M059J (cell line): Measurements from ENCODE around the gene DPYSL3. TPM values are rescaled to one million over a fixed set of nuclear protein-coding genes. Genes with fewer than 3 reads are reported as not detected.

Experiments
- DNase-seq: peaks from one replicate; pipeline ENCODE4 v3.0.0-alpha.2; 2012; ENCODE audit warnings: low read depth
- total RNA-seq: library from RNA; depleted of rRNA; stranded (reverse); fragments of >200 nt; shearing (Covaris generic); gene quantifications from 2 replicates; pipeline ENCODE4 v1.2.3, GENCODE V29; 2014

DPYSL3 gene
- total RNA-seq, 1 experiment from 2014 or later = 88.2 TPM

DNA sequence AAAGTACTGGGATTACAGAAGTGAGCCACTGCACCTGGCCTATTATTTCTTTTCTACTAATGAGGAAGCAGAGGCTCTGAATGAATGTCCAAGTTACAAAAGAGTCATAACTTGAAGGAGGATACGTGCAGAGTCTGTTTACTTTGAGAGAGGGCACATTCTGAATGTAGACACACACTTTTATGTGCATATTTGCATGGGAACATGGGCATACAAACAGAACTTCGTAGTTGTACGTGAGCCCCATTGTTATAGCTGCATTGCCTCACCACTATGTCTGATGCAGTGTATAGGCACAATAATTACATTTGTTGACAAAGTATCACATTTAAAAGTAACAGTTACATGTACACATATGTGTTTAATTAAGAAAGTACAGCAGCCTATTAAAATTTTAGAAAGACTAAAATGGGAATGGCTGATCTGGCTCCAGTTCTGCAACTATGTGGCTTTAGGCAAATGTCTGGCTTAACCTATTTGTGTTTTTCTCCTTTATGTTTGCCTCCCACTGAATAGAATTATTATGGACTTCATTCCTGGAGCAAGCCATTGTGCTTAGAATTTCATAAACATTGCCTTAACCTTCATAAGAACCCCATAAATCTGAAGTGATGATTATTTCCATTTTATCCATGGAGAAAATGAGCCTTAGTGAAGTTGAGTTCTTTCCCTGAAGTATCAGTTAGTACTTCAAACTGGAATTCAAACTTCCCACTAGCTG, 3.0 kb upstream of the DPYSL3 start:
- no peak for DNase-seq

DNA sequence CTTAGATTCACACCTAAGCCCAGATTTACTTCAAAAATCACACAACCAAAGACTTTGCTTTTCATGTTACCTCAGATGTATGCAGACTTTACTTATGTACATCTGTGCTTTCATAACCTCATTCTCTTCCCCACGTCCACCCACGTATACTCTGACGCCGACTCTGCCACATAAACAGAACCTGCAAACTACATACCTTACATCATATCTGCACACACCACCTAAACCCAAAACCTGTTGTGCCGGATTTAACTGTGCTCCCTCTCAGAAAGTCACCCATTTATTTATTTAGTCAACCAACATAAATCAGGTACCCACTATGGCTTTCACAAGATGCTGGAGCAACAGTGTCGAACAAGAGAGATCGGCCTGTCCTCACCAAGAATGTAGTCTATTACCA, 1.0 kb upstream of the DPYSL3 start:
- no peak for DNase-seq

DNA sequence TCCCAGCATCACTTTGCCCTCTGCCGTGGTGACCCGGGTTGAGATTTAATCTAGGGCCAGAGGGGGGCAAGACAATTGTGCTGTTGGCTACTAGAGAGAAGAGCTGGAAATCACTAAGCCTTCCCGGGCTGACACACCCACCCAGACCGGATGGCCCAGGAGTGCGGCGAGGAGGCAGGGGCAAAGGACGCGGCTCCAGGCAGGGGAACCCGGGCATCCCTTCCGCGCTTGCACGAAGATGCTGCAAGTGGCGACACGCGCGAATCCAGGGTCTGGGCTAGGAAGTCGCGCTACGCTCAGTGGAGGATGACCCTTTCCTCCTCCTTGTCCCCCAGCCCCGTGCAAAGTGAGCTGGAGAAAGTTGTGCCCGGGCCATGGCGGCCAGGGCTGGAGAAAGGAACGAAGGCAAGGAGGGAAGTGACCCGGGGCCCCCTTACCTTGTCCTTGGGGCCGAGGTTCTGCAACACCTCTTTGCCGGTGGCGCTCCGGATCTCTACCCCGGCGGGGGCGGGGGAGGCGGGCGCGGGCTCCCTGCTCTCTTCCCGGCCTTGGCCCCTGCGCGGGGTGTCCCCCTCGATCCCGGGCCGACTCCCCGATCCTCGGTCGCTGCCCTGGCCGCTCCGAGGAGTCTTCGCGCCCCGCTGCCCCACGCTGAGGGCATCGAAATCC, 693 bp downstream of the DPYSL3 start:
- DNase-seq = peak; percentile 57

DNA sequence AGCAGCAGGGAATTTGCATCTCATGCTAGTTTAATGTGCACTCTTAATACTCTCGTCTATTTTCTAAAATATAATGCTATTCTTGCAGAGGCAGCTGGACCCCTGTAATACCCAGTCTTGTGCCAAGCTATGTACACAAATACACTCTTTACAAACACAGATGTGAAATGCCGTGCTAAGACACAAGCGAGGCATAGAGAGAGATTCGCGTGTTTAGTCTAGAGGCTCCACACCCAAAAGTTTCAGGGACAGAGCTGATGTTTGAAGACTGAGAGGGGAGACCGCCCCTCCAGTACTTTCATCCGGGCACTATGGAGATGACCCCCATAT, 1.2 kb downstream of the DPYSL3 start:
- DNase-seq = no peak

DNA sequence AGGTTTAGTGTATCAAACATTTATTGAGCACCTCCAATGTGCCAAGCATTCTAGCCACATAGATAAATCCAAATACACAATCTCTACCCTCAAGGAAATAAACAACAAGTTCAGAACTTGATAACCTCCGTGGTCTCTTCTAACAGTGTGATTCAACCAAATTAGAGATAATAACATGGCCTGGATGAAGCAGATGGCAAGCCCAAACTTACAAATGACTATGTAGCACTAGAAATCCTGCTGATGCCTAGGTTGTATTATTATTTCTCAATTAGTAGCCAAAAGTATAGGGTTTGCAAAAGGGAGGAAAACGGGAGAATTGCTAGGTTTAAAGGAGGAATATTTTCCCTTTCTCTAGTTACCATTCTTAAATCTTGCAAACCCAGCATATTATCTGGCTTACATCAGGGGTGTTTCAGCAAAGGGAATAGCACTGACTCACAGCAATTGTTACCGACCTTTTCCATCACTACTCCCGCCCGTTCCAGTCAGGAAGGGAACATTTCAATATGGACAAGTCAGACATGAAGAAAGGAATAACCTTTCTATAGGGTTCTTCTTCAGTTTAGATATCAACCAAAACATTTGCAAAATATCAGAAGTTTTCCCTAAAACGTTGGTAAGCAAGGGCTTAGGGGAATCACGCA, 2.3 kb downstream of the DPYSL3 start:
- peak; percentile 79 for DNase-seq

DNA sequence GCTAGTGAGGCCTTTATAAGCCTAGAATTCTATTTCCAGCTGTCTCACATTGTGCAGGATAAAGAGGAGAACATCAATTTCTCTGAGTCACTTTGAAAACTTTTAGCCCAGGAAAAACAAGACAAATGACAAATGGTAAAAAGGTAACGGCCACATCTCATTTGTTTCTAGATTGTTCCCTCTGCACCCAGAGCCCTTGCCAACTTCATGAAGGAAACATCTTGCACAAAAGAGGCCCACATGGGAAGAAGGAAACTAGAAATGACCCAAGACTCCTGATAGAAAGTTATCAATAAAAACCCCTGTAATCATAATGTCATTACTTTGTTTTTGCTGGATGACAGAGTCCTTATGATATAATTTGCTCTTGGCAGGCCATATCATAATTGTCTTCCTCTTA, 5.3 kb downstream of the DPYSL3 start:
- DNase-seq = no peak

DNA sequence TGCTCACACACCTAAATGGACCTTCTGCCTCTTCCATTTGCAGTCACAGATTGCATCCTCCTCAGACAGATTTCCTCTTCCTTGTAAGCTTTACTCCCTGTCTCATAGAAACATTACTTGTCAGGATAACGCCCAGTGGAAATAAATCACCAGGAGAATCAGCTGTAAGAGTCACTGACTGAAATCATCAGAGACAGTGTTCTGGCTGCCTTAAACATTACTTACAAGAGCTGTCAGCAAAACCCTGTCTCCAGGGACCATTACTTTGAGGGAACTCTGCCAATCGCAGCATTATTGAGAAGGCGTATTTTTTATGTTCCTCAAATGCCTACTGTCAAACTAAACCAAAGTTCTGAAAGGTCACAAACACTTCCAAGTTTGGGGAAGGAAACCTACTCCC, 5.9 kb downstream of the DPYSL3 start:
- DNase-seq = peak; percentile 73

DNA sequence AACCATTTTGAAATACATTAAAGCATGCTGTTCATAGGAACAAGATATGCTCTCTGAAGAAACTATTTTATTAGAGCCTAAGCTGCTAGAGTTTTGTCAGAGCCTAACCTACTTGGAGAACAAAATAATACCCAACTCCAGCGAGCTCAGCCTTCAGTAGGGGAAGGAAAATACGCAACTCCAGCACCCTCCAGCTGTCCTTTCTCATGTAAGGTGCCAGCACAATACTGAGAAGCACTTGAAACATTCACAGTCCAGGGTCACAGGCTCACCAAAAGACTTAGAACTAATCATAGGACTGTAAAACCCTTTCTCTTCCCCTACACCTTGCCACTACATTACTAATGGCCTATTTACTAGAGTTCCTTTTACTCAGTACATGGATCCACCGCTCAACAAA, 18.9 kb downstream of the DPYSL3 start:
- DNase-seq = no peak

DNA sequence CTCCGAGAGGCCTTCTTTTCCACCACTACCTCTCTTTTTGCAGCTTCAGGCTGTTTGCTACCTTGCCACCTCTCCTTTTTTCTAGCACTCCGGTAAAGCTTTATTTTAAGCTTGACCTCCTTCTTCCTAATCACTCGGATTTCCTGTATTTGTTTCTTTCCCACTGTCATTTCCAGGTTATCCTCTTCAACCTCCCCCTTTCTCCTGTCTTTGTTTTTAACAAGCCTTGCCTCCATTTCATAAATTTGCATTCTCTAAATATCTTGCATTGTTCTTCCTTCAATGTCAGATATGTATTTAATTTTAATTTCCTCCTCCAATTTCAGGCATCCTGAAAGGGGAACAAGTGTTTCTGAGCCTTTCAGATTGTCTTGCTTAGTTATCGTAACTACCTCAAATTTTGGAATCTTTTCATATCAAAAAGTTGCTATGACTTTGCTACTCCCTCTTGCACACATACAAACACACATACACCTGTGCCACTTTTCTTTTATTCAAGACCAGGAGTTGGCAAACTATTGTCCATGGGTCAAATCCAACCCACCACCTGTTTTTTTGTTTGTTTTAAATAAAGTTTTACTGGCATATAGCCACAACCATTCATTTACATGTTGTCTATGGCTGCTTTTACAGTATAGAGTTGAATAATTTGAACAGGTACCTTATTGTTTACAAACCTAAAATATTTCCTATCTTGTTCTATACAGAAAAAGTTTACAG, 22.7 kb downstream of the DPYSL3 start:
- DNase-seq = no peak

DNA sequence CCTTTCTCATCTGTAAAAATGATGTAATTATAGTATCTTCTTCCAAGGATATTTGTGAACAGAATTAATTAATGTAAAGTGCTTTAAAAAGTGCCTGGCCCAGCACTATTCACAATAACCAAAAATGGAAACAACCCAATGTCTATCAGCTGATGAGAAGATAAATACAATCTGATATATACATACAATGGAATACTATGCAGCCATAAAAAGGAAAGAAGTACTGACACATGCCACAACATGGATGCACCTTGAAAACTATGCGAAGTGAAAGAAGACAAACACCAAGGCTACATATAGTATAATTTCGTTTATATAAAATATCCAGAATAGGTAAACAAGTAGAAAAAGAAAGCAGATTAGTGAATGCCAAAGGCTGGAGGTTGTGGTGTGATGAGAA, 24.1 kb downstream of the DPYSL3 start:
- DNase-seq = no peak

DNA sequence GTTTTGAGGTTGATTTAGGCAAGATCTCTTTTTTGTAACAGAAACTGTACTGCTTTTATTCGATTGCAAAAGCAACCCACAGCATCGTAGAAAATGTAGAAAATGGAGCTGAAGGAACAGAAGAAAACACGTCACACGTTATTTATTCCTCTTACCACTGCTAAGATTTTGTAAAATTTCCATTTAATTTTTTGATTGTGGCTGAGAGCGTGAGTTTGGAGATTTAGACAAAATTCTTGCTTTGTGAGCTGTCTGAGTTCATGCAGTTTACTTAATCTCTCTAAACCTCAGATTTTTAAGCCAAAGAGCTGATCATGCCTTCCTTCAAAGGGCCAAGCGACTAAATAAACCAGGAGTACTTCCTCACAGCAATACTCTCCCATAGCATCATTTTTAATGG, 24.8 kb downstream of the DPYSL3 start:
- peak; percentile 84 for DNase-seq

DNA sequence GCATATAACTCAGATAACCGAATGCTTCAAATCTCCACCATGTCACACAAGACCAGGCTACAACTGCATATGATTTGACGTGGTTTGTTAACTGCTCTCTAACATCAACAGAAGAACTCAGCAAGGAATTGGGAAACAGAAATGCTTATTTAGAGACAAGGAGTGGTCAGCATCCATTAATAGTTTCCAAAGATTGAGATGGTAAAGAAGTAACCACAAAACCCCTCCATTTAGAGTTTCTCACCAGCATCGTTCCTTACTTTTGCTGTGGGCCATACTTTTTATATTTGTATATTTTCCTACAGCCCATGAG, 25.2 kb downstream of the DPYSL3 start:
- no peak for DNase-seq

DNA sequence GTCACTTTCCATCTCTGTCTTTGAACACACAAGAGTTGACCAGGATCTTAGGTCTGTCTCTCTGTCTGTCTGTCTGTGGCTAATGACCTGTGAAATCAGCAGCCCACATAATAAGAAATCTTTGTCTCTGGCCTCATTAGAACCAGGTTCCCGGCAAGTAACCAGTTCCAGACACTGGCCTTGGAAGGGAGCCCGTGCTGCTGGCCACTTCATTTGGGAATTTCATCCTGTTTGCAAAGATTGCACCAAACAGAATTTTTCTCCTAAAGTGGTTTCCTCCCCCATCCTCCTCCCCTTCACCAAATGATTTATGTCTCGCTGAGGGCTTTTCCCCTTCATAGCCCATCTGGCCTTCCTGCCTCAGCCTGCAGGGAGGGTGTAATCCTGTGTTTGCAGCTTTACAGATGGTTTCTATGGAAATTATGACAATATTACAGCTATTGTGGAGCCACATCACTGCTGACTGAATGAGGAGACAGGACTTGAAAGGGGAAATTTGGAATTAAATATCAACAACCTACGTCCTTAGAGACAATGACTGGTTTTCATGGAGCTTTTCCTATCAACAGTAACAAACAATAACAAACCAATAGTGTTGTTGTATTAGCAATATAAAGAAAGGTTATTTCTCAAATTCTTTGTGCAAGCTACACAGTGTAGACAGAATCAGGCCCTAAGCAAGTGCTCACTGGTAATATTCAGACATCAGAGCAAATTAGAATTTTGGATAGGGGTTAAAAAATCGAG, 25.7 kb downstream of the DPYSL3 start:
- peak; percentile 98 for DNase-seq

DNA sequence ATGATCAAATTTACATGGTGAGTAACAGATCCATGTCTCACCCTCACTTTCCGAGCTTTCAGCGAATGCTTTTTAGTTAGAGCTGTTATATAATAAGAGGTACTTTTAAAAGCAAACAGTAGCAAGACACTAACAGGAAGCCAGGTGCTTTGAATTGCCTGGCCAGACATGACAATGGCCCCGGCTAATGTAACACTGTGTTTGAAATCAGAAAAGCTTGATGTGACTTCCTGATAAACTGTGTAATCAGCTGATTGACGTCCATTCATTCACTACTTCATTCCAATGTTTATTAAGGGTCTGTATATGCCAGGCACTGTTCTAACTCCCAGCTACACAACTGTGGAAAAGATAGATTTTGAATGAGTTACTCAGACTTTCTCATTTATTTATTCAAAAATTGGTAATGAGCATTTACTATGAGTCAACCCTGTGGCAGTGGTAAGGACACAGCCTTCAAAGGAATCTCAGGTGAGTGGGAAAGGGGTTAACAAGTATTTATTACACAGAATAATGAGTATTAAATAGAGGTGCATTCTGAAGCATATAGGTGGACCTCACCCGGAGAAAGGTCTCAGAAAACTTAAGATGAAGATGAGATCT, 26.6 kb downstream of the DPYSL3 start:
- DNase-seq = peak; percentile 75

DNA sequence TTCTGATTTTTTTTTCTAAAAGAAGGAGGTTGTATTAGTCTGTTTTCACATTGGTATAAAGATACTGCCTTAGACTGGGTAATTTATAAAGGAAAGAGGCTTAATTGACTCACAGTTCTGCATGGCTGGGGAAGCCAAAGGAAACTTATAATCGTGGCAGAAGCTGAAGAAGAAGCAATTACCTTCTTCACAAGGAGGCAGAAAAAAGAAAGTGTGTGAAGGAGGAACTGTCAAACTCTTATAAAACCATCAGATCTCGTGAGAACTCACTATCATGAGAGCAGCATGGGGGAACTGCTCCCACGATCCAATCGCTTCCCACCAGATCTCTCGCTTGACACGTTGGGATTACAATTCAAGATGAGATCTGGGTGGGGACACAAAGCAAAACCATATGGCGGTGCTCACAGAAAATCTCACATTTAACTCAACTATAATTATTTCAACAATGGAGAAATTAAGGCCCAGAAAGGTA, 27.1 kb downstream of the DPYSL3 start:
- DNase-seq = peak; percentile 30

DNA sequence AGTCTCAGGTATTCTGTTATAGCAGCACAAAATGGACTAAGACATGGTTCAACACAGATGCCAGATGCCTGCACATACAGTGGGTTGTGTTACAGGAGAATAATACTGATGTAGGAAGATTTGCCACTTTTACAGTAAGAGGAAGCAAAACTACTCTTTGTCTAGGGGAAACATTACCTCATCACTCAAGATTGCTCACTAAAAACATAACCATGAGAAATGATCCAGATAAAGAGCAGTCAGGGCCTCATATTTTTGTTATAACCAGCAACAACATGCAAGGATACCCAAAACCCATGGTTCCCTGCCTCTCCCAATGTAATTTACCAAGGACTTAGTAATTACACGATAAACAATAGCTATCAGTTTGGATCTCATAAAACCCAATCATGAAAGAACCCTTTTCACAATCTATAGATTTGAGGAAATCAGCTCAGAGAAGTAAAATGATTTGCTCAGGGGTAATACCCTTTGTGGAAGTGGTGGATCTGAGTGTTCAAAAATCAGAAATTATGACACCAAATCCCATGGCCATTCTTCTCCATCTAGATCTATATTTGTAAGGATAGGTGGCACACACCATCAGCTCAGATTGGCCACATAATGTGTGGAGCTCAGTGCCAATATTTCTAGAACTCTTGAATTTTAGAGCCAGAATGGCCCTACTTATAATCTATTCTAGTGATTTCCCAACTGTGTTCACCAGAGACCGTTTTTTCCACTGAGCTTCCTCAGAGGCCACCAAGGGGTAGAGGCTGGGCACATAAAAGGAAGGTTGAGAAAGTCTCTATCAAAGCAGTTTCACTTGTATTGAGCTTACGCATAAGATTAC, 27.8 kb downstream of the DPYSL3 start:
- peak; percentile 76 for DNase-seq

DNA sequence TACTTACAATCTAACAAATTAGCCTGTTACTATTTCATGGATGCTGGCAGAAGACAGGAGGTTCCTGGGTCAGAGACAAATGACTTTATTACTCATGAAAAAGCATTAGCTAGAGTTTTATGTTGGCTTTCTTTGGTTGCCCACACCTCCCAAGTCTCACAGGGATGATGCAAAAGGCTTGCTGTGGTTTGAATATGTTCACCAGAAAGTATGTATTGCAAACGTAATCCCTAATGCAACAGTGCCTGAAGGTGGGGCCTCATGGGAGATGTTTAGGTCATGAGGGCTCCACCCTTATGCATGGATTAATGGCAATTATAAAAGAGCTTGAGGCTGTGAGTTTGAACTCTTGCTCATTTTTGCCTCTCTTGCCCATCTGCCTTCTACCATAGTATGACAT, 28.5 kb downstream of the DPYSL3 start:
- peak; percentile 74 for DNase-seq

DNA sequence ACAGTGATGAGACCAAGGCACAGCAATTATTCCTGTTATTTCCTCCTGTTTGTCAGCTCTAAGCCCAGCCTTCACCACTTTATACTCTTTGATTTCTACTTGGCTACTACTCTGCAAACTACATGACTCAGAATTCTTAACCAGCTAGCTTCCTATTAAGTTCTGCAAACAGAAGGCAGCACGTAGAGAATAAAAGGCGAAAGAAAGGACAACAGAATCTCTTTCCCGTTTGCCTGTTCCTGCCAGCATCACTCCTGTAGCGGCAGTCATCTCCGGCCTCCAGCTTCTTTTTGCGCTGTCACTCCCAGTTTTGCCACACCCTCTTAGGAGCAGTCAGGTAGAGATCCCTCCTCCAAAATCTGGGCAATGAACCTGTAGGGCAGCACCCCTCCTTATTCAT, 29.9 kb downstream of the DPYSL3 start:
- peak; percentile 82 for DNase-seq

DNA sequence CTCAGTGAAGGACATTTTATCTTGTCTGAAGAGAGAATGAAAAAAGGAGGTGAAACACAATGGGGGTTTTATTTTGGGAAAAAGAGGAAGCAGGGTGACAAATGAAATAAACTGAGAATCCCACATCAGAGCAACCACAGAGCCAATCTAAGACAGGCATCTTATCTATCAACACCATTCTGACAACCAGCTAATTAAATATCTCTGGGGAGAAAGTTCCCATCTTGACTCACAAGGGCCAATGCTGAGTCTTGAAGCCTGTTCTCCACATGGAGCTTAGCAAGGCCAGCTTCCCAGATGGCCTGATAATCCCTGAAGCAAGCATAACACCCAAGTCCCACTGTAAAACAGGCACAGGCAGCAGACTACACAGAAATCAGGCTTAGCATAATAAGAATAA, 30.4 kb downstream of the DPYSL3 start:
- no peak for DNase-seq

DNA sequence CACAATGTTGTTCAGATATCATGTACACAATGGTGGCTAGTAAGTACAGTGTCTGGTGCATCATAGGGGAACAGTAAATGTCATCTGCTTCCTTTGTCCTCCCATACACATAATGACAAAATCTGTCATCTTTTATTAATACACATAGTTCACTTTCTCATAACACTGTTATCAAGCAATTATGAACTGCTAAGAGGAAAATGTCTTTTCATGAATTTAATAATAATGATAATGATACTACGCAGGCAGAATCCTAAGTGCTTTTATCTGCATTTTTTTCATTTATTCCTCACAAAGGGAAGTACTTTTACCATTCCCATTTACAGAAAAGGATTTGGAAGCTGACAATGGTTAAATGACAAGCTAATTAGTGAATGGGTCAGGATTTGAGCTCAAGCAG, 35.7 kb downstream of the DPYSL3 start:
- no peak for DNase-seq
